ENCODE results near the gene DPH2. TPM values are rescaled to one million over a fixed set of nuclear protein-coding genes. Genes with fewer than 3 reads are reported as not detected.
A peak's percentile ranks its signal among the peaks of the same experiment; 100 is the strongest.

DPH2 gene
- total RNA-seq, 1 donor: 6.7 TPM

DNA sequence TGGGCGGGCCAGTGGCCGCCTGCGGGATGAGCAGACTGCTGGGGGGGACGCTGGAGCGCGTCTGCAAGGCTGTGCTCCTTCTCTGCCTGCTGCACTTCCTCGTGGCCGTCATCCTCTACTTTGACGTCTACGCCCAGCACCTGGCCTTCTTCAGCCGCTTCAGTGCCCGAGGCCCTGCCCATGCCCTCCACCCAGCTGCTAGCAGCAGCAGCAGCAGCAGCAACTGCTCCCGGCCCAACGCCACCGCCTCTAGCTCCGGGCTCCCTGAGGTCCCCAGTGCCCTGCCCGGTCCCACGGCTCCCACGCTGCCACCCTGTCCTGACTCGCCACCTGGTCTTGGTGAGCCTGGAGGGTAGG lies 11.3 kb downstream of the DPH2 start:
- H3K4me1 ChIP-seq (ENCODE audit: insufficient read depth, low read length): peaks cover 43% of the 10 kb centered on the region
- no peak overlapping the region for H3K4me3 ChIP-seq (ENCODE audit: low read length)
- no peaks in the 10 kb centered on the region for H3K27me3 ChIP-seq (ENCODE audit: insufficient read depth, low read length)

GRCh38 chr1:43981636-43982035 lies 11.8 kb downstream of the DPH2 start:
- H3K9me3 ChIP-seq (ENCODE audit: low read depth, low read length): no peaks in the 10 kb centered on the region
- peaks cover 38% of the 10 kb centered on the region for H3K4me1 ChIP-seq (ENCODE audit: insufficient read depth, low read length)
- H3K4me3 ChIP-seq (ENCODE audit: low read length): no peak overlapping the region
- H3K27me3 ChIP-seq (ENCODE audit: insufficient read depth, low read length): no peaks in the 10 kb centered on the region

More for the DNA sequence above, 11.3 kb downstream of the DPH2 start:
- no peaks in the 10 kb centered on the region for H3K9me3 ChIP-seq (ENCODE audit: low read depth, low read length)

- Histone ChIP-seq H3K27me3 (ENCODE audit: insufficient read depth, low read length) (no peaks in the 10 kb centered on the region), H3K4me3 (ENCODE audit: low read length) (no peak overlapping the region), H3K9me3 (ENCODE audit: low read depth, low read length) (no peaks in the 10 kb centered on the region), H3K4me1 (ENCODE audit: insufficient read depth, low read length) (peaks cover 32% of the 10 kb centered on the region)
Measured at GRCh38 chr1:43982241-43982640, 12.4 kb downstream of the DPH2 start.

DNA sequence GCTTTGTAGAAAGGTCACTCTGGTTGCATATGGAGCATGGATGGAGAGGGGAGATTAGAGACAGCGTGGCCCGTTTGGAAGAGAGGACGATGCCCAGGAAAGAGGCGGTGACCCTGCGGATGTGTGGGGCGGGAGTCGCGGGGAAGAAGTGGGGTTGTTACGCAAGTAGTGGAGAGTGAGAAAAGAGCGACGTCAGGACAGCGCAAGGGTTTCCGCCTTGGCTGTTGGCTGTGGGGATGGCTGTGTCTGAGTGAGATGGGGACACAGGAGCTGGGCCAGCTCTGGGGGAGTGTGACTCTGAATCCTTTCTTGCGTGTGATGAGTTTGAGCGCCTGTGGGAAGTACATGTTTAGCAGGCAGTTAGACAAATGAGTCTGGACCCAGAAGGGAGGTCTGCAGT lies 13.0 kb downstream of the DPH2 start:
- no peak overlapping the region for H3K4me3 ChIP-seq (ENCODE audit: low read length)
- peaks cover 26% of the 10 kb centered on the region for H3K4me1 ChIP-seq (ENCODE audit: insufficient read depth, low read length)
- H3K27me3 ChIP-seq (ENCODE audit: insufficient read depth, low read length): no peaks in the 10 kb centered on the region
- H3K9me3 ChIP-seq (ENCODE audit: low read depth, low read length): no peaks in the 10 kb centered on the region

- Histone ChIP-seq H3K27me3 (ENCODE audit: insufficient read depth, low read length) (no peaks in the 10 kb centered on the region), H3K9me3 (ENCODE audit: low read depth, low read length) (no peaks in the 10 kb centered on the region), H3K4me3 (ENCODE audit: low read length) (no peak overlapping the region), H3K4me1 (ENCODE audit: insufficient read depth, low read length) (peaks cover 21% of the 10 kb centered on the region)
Measured at GRCh38 chr1:43983253-43983899, 13.6 kb downstream of the DPH2 start.

- Histone ChIP-seq H3K4me3 (ENCODE audit: low read length) (no peak overlapping the region), H3K9me3 (ENCODE audit: low read depth, low read length) (no peaks in the 10 kb centered on the region), H3K27me3 (ENCODE audit: insufficient read depth, low read length) (no peaks in the 10 kb centered on the region), H3K4me1 (ENCODE audit: insufficient read depth, low read length) (peaks cover 13% of the 10 kb centered on the region)
Measured at GRCh38 chr1:43984855-43985254, 15.0 kb downstream of the DPH2 start.

- no peaks in the 10 kb centered on the region for H3K9me3 ChIP-seq (ENCODE audit: low read depth, low read length)
- peaks cover 15% of the 10 kb centered on the region for H3K4me1 ChIP-seq (ENCODE audit: insufficient read depth, low read length)
- H3K27me3 ChIP-seq (ENCODE audit: insufficient read depth, low read length): no peaks in the 10 kb centered on the region
- no peak overlapping the region for H3K4me3 ChIP-seq (ENCODE audit: low read length)
Measured at GRCh38 chr1:43985984-43986595, 16.3 kb downstream of the DPH2 start.

- Histone ChIP-seq H3K4me1 (ENCODE audit: insufficient read depth, low read length) (peaks cover 15% of the 10 kb centered on the region), H3K27me3 (ENCODE audit: insufficient read depth, low read length) (no peaks in the 10 kb centered on the region), H3K4me3 (ENCODE audit: low read length) (no peak overlapping the region), H3K9me3 (ENCODE audit: low read depth, low read length) (no peaks in the 10 kb centered on the region)
Measured at GRCh38 chr1:43986712-43987111, 16.9 kb downstream of the DPH2 start.

DNA sequence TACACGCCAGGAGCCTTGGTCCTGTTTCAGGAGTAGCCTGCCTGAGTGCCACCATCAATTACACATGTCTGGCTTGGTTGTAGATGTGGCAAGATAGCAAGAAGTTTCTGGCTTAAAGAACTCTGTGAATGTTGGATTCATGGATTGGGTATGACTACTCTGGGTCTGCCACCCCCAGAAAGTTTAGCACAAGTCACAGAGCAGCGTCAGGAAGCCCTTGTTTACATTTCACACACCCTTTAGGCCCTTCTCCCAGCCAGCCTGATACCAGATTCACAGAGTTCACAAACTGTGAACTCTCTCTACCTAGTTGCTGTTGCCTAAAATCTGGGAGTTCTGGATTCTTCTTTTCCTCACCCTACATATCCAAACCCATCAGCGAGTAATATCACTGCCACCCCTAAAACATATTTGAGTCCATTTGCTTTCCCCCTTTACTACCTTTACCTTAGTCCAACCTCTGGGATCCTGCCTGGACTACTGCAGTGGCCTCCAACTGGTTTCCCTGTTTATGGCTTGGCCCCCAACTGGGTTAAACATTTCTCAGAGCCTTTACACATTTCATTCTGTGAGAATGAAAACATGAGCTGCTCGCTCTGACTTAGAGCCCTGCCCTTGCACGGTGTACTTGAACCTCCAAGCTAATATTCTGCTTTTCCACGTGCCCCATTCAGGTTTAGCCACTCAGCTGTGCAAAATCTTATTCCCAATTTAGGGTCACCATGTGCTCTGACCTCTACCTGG lies 17.5 kb downstream of the DPH2 start:
- H3K4me1 ChIP-seq (ENCODE audit: insufficient read depth, low read length): peaks cover 20% of the 10 kb centered on the region
- no peaks in the 10 kb centered on the region for H3K27me3 ChIP-seq (ENCODE audit: insufficient read depth, low read length)
- H3K4me3 ChIP-seq (ENCODE audit: low read length): no peak overlapping the region
- no peaks in the 10 kb centered on the region for H3K9me3 ChIP-seq (ENCODE audit: low read depth, low read length)

- no peaks in the 10 kb centered on the region for H3K9me3 ChIP-seq (ENCODE audit: low read depth, low read length)
- no peaks in the 10 kb centered on the region for H3K27me3 ChIP-seq (ENCODE audit: insufficient read depth, low read length)
- H3K4me1 ChIP-seq (ENCODE audit: insufficient read depth, low read length): peaks cover 13% of the 10 kb centered on the region
- no peak overlapping the region for H3K4me3 ChIP-seq (ENCODE audit: low read length)
Measured at GRCh38 chr1:43990271-43991199, 20.7 kb downstream of the DPH2 start.

GRCh38 chr1:43991200-43991475 lies 21.3 kb downstream of the DPH2 start:
- Histone ChIP-seq H3K4me1 (ENCODE audit: insufficient read depth, low read length) (peaks cover 13% of the 10 kb centered on the region), H3K27me3 (ENCODE audit: insufficient read depth, low read length) (no peaks in the 10 kb centered on the region), H3K4me3 (ENCODE audit: low read length) (peak overlapping the region; percentile 50), H3K9me3 (ENCODE audit: low read depth, low read length) (no peaks in the 10 kb centered on the region)

- Histone ChIP-seq H3K27me3 (ENCODE audit: insufficient read depth, low read length) (no peaks in the 10 kb centered on the region), H3K4me3 (ENCODE audit: low read length) (peak within 1 kb of the TSS; percentile 50), H3K4me1 (ENCODE audit: insufficient read depth, low read length) (peaks cover 13% of the 10 kb centered on the region), H3K9me3 (ENCODE audit: low read depth, low read length) (no peaks in the 10 kb centered on the region)
Measured at GRCh38 chr1:43991476-43992231, 21.8 kb downstream of the DPH2 start, which contains the start of gene CCDC24. Gene CCDC24 (plus strand): TSS chr1:43991599. CDS start chr1:43991879, 280 bp downstream.

- H3K27me3 ChIP-seq (ENCODE audit: insufficient read depth, low read length): no peaks in the 10 kb centered on the region
- no peak overlapping the region for H3K4me3 ChIP-seq (ENCODE audit: low read length)
- H3K9me3 ChIP-seq (ENCODE audit: low read depth, low read length): no peaks in the 10 kb centered on the region
Measured at GRCh38 chr1:43992232-43992995, 22.6 kb downstream of the DPH2 start.

More at GRCh38 chr1:43992232-43992995, 22.6 kb downstream of the DPH2 start:
- H3K4me1 ChIP-seq (ENCODE audit: insufficient read depth, low read length): peaks cover 13% of the 10 kb centered on the region

Data from mononuclear cell (primary cell).